Right renal cortex interstitium (tissue), 3 donors: ENCODE measurements around the gene B3GALT4. TPM values are rescaled to one million over a fixed set of nuclear protein-coding genes. Genes with fewer than 3 reads are reported as not detected.
A peak's percentile ranks its signal among the peaks of the same experiment; 100 is the strongest.

Experiments
- DNase-seq, 3 donors: peaks; one replicate each; pipeline ENCODE4 v3.0.0-alpha.2; 2013; ENCODE audit warnings: low read depth in 3 of 3, low spot score in 2 of 3
- polyA plus RNA-seq, 3 donors: library from polyadenylated mRNA; unstranded; fragments of 120-200 nt; gene quantifications; one replicate each; pipeline ENCODE4 v1.2.1, GENCODE V29; 2013; ENCODE audit not compliant: insufficient read length in 3 of 3

B3GALT4 gene
- polyA plus RNA-seq, 3 donors = 3.4 to 4.1 (median 4.0) TPM

- peak; percentile 93 to 94 (median 93) for DNase-seq
Measured at GRCh38 chr6:33288921-33289783, 12.2 kb downstream of the B3GALT4 start, which contains the start of the genes PFDN6 and WDR46. Gene PFDN6 (plus strand): TSS chr6:33289601. CDS start chr6:33289857, 256 bp downstream. Gene WDR46 (minus strand): TSS chr6:33289239. CDS start chr6:33289170, 69 bp downstream.

- DNase-seq = no peak
Measured at GRCh38 chr6:33289784-33290315, 12.9 kb downstream of the B3GALT4 start.

- DNase-seq = no peak
Measured at GRCh38 chr6:33290459-33290858, 13.5 kb downstream of the B3GALT4 start.

DNA sequence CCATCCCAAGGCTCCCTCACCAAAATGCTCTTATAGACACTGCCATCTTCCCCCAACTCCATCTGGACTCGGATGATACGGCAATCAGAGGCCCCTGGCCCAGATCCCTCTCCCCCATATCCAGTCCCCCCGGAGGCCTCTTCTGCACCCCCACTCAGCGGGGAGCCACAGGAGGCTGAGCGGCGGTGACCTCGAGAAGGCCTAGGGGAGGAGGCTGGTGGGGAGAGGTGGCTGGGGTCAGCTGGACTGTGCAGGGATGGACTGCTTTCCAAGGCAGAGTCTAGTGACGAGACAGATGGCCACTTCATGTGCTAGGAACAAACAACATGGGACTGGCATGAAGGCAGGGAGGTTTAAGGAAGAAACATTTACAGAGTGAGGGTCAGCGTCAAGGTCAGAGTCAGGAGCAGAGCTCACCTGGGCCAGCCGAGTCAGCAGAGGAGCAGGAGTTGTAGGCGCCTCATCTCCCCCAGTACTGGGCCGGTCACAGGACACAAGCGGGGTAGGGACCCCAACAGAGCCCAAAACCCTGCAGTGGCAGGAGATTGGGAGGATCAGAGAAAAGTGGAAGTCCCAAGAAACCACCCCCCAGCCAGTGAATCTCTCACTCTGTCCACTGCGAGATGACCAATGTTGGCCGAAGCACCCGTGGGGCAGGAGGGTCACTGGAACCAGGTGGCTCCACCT lies 16.2 kb downstream of the B3GALT4 start:
- no peak for DNase-seq

GRCh38 chr6:33294086-33294823 lies 17.3 kb downstream of the B3GALT4 start:
- no peak for DNase-seq

DNA sequence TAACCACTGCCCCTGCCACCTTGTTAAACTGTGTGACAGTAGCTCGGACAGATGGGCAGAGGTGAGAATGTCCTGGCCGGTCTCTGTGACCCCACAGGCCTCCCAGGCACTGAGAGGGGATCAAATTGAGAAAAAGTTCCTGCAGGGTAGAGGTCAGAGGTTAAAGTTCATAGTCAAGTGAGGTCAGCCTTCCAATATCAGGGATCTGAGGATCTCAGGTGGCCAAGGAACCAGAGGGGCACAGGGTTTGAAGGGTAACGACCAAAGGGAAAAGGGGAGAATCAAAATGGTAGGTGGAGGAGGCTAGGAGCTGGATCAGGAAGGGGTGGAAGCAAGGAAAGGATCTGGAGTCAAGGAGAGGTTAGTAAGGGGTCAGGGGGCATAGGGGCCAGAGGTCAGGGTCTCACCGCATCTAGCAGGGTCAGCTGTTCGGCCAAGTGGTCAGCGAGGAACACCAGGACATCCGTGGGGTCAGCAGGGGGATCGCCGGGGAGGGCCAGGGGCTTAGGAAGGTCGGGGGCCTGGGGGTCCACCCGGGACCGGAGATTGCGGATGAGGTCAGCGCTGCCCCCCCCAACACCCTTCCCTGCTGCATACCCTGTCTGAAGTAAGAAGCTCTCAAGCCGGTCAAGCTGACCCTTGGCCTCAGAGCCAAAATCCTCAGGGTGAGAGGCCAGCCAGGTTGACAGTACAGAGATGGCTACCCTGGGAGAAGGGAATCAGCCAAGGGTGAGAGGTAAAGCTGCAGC lies 18.9 kb downstream of the B3GALT4 start:
- DNase-seq = no peak

GRCh38 chr6:33296797-33297405 lies 20.0 kb downstream of the B3GALT4 start:
- DNase-seq = no peak

DNA sequence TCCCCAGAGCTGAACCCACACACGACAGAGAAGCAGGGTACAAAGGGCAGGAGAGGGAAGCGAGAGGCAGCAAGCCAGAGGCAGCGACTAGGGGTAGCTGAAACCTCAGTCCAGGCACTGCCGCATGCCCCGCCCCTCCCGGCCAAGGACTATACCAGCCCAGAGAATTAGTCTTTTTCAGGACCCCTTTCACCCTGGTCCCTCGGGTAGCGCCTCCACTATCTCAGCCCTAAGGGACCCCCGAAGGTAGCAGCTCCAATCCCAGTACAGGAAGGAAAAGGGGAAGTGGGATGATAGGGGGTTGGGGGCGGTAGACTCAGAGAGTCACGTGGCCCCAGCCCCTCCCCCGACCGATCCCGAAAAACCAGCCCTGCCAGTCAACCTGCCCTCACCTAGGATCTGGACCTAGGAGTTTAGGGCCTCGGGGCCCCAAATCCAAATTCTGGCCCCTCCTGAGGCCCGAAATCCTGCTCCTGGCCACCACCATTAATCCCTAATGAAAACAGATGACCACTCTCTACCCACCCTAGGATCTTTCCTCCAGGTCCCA lies 20.6 kb downstream of the B3GALT4 start:
- DNase-seq = no peak

DNA sequence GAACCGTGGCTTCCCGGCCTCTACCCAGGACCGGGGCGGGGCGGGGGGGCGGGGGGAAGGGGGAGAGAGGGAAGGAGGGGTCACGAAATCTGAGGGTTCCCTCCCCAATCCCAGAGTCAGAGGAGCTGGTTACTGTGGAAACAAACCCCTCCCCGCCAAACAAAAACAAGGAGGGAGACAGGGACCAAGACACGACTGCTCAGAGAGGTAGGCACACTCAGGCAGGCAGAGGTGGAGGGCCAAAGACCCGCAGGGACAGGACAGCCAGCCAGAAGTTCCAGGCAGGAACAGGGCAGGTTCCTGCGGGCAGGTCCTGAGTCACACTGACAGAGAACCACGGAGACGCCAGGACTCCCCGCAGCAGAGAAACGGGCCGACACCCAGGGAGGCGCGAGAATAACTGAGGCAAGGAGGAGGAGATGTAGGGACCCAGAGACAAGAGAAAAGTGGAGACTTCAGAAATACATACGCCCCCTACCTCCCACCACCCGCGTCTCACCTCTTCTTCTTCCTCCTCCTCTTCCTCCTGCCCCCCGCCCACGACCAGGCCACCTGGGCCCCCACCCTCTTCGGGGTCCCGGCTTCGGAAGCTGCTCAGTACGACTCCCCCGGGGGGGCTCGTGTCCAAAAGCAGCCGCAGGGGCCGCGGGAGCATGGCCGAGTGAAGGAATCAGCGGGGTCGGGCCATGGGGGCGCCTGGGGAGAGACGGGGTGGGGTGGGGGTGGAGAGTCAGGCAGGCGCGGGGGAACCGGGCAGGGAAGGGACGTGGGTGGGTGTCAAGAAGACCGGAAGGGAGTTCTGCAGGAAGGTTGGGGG lies 21.2 kb downstream of the B3GALT4 start:
- peak in 1 of 3 donors; percentile 52 for DNase-seq

- no peak for DNase-seq
Measured at GRCh38 chr6:33298773-33299236, 21.9 kb downstream of the B3GALT4 start, which contains the start of gene RGL2. Gene RGL2 (minus strand): TSS chr6:33298942. CDS start chr6:33298610, 332 bp downstream.

- peak in 2 of 3 donors; percentile 84 to 91 for DNase-seq
Measured at GRCh38 chr6:33299237-33299944, 22.5 kb downstream of the B3GALT4 start.

- DNase-seq = no peak
Measured at GRCh38 chr6:33301877-33302276, 25.0 kb downstream of the B3GALT4 start.

DNA sequence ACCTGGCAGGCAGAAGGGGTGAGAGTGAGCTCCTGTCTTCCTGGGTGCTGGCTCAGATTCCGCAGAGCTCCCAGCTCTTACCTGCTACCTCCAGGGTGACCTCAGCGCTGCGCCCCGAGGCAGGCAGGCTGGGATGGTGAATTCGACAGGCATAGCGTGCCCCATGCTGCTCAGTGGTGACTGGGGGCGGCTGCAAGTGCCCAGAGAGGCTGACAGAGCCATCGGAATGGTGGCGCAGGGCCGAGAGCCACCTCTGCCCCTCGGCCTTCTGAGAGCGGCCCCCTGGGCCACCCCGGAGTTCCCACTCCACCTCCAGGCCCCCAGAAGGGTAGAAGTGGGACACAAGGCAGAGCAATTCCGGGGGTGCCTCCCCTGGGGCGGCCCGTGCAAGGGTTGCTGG lies 27.3 kb downstream of the B3GALT4 start:
- DNase-seq = no peak

DNA sequence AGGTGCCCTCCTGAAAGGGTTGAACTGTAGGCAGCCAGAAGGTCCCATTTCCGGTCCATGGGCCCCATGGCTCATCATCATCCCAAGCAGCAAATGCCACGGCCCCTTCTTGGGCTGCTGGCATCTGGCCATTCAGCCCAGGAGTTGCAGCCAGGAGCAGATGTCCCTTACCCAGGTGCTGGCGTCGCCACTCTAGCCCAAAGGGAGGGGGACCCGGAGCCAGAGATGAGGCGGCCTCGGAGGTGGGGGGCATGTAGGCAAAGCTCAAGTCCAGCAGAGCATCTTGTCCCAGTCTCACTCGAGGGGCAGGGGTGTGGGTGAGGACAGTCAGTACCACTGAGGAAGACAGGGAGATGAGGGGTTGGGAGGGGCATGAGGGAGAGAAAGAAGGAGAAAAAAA lies 28.1 kb downstream of the B3GALT4 start:
- DNase-seq = no peak

DNA sequence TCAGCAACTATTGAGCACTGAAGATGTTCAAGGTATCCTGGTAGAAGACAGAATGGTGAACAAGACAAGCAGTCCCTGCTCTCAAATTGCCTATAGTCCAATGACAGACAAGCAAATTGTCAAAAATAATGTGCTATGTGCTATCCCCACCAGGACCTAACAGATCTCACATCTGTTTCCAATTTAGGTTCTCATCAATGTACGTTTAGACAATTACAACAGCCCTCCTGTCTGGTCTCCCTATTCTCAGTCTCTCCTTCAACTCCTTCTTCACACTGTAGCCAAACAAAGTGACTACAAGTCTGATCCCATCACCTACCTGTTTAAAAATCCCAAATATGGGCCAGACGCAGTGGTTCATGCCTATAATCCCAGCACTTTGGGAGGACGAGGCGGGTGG lies 29.4 kb downstream of the B3GALT4 start:
- DNase-seq = no peak

- peak in 1 of 3 donors; percentile 41 for DNase-seq
Measured at GRCh38 chr6:33312361-33313104, 35.6 kb downstream of the B3GALT4 start.
